Fibroblast of mammary gland (primary cell): ENCODE measurements around the gene YIPF1.
"Not testable (repeated sequence)": the region's sequence is repeated elsewhere in the genome, so short reads cannot be mapped to it uniquely, and the experiment has no call there.

Experiments used
- DNase-seq: peaks from one replicate; pipeline ENCODE4 v3.0.0-alpha.2; 2010; ENCODE audit warnings: low read depth
- H3K4me3 ChIP-seq: 2 replicates; pipeline ENCODE4 v1.5.1; 2011; ENCODE audit warnings: low read depth, mild to moderate bottlenecking, low read length, moderate library complexity; ENCODE audit not compliant: control insufficient read depth
- CTCF ChIP-seq: conservative IDR thresholded peaks from 2 replicates; pipeline ENCODE4 v1.5.1; 2011; ENCODE audit warnings: low read depth, low read length, inconsistent platforms; ENCODE audit not compliant: control insufficient read depth, insufficient read depth

Gene YIPF1

GRCh38 chr1:53891018-53891417, 1.4 kb upstream of the YIPF1 start:
- DNase-seq: no peak
- TF ChIP-seq CTCF: no peak
- no peak overlapping the region for H3K4me3 ChIP-seq

- peak overlapping the region; percentile 93 for H3K4me3 ChIP-seq
Observed at GRCh38 chr1:53890522-53890941, 935 bp upstream of the YIPF1 start.

GRCh38 chr1:53888681-53889080, 916 bp downstream of the YIPF1 start:
- DNase-seq: no peak
- H3K4me3 ChIP-seq: peak overlapping the region; percentile 93
- no peak for TF ChIP-seq CTCF

More at GRCh38 chr1:53890522-53890941, 935 bp upstream of the YIPF1 start:
- TF ChIP-seq CTCF: no peak
- no peak for DNase-seq

GRCh38 chr1:53883600-53883999, 6.0 kb downstream of the YIPF1 start:
- H3K4me3 ChIP-seq, DNase-seq: not testable (repeated sequence)

- not testable (repeated sequence) for DNase-seq, H3K4me3 ChIP-seq
Observed at GRCh38 chr1:53881853-53882252, 7.7 kb downstream of the YIPF1 start.

GRCh38 chr1:53878492-53879105, 11.0 kb downstream of the YIPF1 start:
- no peak overlapping the region for H3K4me3 ChIP-seq
- TF ChIP-seq CTCF: peak; percentile 66
- DNase-seq: peak; percentile 68

GRCh38 chr1:53875150-53875549, 14.4 kb downstream of the YIPF1 start:
- not testable (repeated sequence) for DNase-seq, H3K4me3 ChIP-seq

- DNase-seq: no peak
- no peak overlapping the region for H3K4me3 ChIP-seq
- no peak for TF ChIP-seq CTCF
Observed at GRCh38 chr1:53871773-53872484, 17.7 kb downstream of the YIPF1 start.
